ENCODE data around the gene EYS.
"Not testable (repeated sequence)": the region's sequence is repeated elsewhere in the genome, so short reads cannot be mapped to it uniquely, and the experiment has no call there.

The EYS gene

GRCh38 chr6:65637289-65638046, 69.6 kb downstream of the EYS start:
- in situ Hi-C loops (cut with HindIII; ENCODE audit: low sequenced_read_pairs) = no loop called here

GRCh38 chr6:65633501-65633900, 73.5 kb downstream of the EYS start:
- in situ Hi-C loops (cut with HindIII; ENCODE audit: low sequenced_read_pairs) = no loop called here

- in situ Hi-C loops (cut with HindIII; ENCODE audit: low sequenced_read_pairs) = no loop called here
Observed at GRCh38 chr6:65631711-65632110, 75.3 kb downstream of the EYS start.

GRCh38 chr6:65627434-65627999, 79.5 kb downstream of the EYS start:
- in situ Hi-C loops (cut with HindIII; ENCODE audit: low sequenced_read_pairs) = not testable (repeated sequence)

- in situ Hi-C loops (cut with HindIII; ENCODE audit: low sequenced_read_pairs) = no loop called here
Observed at GRCh38 chr6:65627015-65627414, 80.0 kb downstream of the EYS start.

GRCh38 chr6:65623566-65623965, 83.5 kb downstream of the EYS start:
- in situ Hi-C loops (cut with HindIII; ENCODE audit: low sequenced_read_pairs) = no loop called here

DNA sequence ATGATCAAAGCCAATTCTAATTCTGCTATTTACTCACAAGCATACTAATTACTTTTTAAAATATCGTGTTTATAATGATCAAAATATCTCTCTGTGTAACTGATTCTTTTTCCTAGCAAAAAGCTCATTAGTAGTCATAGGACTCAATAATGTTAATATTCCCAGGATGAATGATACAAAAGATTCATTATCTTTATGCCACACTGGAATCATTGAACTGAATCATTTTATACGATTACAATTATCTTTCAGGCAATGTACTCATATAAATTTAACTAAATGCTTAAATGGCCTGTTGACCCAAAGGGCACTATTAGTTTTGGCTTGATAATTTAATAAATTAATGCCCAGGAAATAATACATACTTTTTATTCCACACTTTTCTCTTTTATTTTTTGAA, 96.3 kb downstream of the EYS start:
- in situ Hi-C loops (cut with HindIII; ENCODE audit: low sequenced_read_pairs) = no loop called here

- in situ Hi-C loops (cut with HindIII; ENCODE audit: low sequenced_read_pairs) = no loop called here
Observed at GRCh38 chr6:65595540-65595939, 111.5 kb downstream of the EYS start.

DNA sequence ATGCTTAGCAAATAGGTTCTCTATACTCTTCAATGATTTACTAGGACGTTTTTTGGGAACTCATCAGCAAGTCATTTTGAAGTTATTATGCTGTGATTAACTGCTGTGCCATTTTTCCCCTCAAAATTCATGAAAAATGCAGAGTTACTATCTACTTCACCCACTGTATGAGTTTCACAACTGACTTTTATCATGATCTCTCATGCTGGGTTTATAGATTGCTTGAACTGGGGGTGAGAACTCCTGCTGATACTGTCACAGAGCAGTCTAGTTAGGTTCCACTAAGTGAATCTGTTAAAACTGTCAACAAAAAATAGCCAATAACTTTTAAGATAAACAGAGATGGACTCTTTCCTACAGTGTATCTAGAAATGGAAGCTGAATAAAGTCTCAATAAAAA, 136.7 kb downstream of the EYS start:
- in situ Hi-C loops (cut with HindIII; ENCODE audit: low sequenced_read_pairs) = no loop called here

GRCh38 chr6:65569505-65569904, 137.5 kb downstream of the EYS start:
- in situ Hi-C loops (cut with HindIII; ENCODE audit: low sequenced_read_pairs) = no loop called here

- in situ Hi-C loops (cut with HindIII; ENCODE audit: low sequenced_read_pairs) = not testable (repeated sequence)
Observed at GRCh38 chr6:65569056-65569455, 138.0 kb downstream of the EYS start.

DNA sequence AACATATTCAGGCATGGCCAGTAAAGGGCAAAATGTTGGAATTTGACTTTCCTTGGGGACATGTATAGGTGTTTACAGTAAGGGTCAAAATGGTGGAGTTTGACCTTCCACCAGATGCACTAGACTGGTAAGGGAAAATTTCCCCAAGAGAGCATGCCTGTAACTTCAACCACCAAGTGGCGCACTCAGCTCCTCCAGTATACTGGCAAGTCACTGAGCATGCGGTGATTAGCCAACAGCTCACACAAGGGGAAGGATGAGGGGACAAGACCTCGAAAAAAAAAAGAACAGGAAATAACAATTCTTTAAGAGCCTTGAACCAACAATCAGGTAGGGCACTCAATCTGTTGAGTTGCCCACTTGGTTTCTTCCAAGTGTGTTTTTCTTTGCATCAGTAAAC, 140.9 kb downstream of the EYS start:
- in situ Hi-C loops (cut with HindIII; ENCODE audit: low sequenced_read_pairs) = no loop called here

- in situ Hi-C loops (cut with HindIII; ENCODE audit: low sequenced_read_pairs) = no loop called here
Observed at GRCh38 chr6:65558071-65558470, 149.0 kb downstream of the EYS start.

GRCh38 chr6:65557224-65557623, 149.8 kb downstream of the EYS start:
- in situ Hi-C loops (cut with HindIII; ENCODE audit: low sequenced_read_pairs) = no loop called here

GRCh38 chr6:65546894-65547293, 160.1 kb downstream of the EYS start:
- in situ Hi-C loops (cut with HindIII; ENCODE audit: low sequenced_read_pairs) = no loop called here

DNA sequence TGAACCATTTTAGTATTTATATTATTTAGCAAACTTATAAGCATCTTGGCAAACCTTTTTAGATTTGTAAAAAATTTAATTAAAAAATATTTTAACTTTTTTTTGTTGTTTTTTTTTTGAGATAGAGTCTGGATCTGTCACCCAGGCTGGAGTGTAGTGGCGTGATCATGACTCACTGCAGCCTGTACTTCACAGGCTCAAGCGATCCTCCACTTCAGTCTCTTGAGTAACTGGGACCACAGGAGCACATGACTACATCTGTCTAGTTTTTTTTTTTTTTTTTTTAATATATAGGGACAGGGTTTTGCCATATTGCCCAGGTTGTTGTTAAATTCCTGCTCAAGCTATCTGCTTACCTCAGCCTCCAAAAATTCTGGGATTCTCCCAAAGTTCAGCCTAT, 161.1 kb downstream of the EYS start:
- in situ Hi-C loops (cut with HindIII; ENCODE audit: low sequenced_read_pairs) = no loop called here

GRCh38 chr6:65538644-65539043, 168.4 kb downstream of the EYS start:
- in situ Hi-C loops (cut with HindIII; ENCODE audit: low sequenced_read_pairs) = no loop called here

GRCh38 chr6:65537600-65537999, 169.4 kb downstream of the EYS start:
- in situ Hi-C loops (cut with HindIII; ENCODE audit: low sequenced_read_pairs) = no loop called here

DNA sequence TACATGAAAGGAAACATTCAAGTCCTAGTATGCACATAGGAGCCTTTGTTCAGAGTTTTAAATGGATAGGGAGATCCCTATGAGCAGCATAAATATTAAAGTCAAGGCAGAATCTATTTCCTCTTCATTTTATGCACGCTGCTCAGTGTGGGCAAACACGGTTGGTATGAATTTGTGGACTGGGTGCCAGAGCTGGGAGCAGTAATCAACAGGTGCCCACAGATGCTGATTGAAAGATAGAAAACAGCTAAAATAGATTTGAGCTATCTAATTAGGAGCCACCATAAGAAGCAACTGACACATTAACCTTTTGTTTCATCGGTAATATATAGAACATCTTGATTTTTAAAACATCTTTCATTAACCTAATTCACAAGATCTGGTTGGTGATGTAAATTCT, 175.5 kb downstream of the EYS start:
- in situ Hi-C loops (cut with HindIII; ENCODE audit: low sequenced_read_pairs) = no loop called here

DNA sequence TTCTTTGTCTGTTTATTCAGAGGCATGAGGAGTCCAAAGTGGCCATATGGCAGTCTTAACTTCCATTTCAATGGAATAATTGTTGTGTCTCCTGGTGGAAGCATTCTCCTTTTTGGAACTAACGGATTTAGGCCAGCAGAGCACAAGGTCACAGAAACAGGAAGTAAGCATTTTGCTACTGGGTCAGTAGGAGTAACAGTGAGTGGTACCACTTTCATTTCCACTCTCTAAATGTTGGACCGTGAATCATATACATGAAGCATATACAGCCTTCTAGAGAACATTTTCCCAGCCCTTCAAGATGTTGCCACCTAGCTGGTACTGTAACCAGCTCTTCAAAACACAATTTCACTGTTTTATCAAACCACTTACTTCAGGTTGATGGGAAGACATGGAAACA, 182.8 kb downstream of the EYS start:
- in situ Hi-C loops (cut with HindIII; ENCODE audit: low sequenced_read_pairs) = no loop called here

DNA sequence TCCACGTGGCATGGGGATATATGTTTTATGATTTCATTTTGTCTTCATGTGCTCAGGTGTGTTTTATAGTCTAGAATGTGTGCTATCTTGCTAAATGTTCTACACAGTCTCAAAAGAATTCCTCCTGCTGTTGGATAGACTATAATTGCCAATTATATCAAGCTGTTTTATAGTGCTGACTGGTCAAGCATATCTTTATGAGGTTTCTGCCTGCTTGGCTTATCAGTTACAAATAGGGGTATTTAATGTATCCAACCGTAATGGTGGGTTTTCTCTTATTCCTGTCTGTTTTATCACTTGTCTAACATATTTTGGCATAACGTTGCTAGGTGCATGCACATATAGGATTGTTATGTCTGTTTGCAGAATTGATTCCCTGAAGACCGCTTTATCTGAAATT, 201.3 kb downstream of the EYS start:
- in situ Hi-C loops (cut with HindIII; ENCODE audit: low sequenced_read_pairs) = no loop called here

GRCh38 chr6:65501045-65501444, 206.0 kb downstream of the EYS start:
- in situ Hi-C loops (cut with HindIII; ENCODE audit: low sequenced_read_pairs) = no loop called here

- in situ Hi-C loops (cut with HindIII; ENCODE audit: low sequenced_read_pairs) = not testable (repeated sequence)
Observed at GRCh38 chr6:65483652-65484051, 223.4 kb downstream of the EYS start.
